ELF-1 (cell line): ENCODE measurements around the gene TTL.

Experiments used
- DNase-seq: peaks from one replicate; pipeline ENCODE4 v3.0.0-alpha.2; 2016; ENCODE audit warnings: low read depth, low spot score

Gene TTL

DNA sequence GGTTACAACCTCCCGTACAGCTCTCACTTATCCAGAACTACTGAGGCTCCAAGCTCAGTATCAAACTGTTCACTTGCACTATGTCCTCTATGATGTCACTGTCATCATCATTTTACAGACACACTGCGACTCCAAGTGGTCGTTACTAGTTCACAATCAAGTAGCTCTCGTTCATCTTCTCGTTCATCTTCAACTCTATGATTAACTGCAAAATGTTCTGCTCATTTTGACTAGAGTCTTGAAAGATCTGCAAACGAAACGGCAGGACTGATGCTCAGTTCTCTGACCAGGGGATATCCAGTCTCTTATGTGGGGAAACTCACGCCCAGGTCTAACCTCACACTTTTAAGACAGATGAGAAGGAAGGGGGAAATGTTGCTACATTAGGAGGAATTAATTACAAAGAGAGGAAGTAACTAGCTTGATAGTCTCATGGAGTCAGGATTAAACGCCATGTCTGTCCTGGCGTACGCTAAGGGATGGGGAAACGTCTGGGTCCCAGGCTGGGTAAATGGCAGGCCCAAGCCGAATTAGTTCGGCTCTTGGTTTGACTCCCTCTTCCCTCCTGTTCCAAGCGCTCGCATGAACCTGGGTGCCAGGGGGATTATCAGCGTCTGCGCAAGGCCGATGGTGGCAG, 101.7 kb downstream of the TTL start:
- DNase-seq, result no peak

DNA sequence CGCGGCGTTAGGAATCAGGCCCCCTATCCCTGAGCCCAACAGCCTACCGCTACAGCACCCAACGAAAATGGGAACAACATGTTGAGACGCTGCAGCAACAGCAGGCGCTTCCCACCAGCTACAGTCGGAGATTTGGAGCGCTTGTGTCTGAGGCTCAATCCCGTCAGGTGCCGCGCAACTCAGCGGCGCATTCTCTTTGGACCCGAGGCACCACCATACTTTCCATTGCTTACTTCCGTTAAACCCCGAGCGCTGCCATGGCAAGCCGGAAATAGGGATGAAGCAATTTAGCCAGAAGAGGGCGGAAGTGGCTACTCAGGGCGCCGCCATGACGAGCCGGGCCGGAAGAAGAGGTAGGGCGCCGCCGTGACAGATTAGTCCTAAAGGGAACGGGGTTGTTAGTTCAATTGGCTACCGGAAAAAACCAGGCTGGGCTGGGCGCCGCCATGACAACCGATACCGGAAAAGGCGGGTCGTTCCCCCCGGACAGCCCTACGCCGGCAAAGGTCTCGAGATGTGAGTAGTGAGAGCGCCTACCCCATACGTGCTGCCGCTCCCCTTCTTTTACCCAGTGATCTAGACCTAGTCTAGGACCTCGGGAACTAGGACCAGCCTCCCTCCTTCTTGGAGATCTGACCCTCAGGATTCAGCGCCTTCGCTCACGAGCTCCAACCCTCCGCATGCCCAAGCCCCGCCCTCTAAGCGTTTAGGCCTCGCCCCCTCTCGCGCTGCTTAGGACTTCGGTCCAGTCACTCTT, 102.4 kb downstream of the TTL start, which contains the start of gene CHCHD5:
Gene CHCHD5 (plus strand): TSS at position 476 of the 757 bp plus-strand sequence. CDS start 39 bp downstream, at position 515.
- DNase-seq, result peak; percentile 98

DNA sequence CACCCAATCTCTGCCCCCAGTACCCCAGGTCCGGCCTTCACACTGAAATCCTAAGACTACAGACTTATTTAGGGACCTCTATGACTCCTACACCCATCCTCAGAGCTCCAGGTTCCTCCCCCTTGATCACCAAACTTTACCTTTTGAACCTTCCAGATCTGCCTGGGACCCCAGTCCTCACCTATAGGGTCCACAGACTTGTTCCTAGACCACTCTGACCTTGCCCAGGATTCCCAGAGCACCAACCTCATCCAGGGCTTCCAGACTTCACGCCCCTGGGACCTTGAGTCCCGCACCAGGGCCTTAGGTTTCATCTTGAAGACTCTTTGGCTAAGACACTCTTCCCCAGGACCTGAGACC, 102.9 kb downstream of the TTL start:
- no peak for DNase-seq

DNA sequence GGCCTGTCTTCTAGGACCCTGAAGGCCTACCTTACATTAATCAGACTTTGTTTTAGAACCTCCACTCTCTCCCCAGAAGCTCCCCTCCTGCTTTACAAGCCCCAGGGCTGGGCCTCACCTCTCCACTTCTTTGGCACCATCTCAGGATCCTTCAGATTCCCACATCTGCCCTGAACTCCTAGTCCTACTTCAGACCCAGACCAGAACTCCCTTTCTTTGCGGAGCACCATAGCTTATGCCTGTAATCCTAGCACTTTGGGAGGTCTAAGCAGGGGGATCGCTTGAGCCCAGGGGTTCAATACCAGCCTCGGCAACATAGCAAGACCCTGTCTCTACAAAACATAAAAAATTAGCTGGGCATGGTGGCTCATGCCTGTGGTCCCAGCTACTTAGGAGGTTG, 103.4 kb downstream of the TTL start:
- no peak for DNase-seq

DNA sequence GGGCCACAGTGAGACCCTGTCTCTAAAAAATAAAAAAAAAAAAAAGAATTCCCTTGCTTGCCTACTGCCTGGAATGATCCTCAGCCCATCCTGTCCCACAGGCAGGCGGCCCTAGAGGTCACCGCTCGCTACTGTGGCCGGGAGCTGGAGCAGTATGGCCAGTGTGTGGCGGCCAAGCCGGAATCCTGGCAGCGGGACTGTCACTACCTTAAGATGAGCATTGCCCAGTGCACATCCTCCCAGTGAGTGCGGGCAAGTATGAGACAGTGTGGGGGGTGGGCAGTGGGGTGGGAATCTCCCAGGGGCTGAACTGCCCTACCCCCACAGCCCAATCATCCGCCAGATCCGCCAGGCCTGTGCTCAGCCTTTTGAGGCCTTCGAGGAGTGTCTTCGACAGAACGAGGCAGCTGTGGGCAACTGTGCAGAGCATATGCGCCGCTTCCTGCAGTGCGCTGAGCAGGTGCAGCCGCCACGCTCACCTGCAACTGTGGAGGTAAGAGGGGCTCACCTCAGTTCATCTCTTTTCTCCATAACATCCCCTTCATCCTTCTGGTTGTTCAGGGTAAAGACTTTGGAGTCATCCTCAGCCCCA, 104.0 kb downstream of the TTL start:
- no peak for DNase-seq

DNA sequence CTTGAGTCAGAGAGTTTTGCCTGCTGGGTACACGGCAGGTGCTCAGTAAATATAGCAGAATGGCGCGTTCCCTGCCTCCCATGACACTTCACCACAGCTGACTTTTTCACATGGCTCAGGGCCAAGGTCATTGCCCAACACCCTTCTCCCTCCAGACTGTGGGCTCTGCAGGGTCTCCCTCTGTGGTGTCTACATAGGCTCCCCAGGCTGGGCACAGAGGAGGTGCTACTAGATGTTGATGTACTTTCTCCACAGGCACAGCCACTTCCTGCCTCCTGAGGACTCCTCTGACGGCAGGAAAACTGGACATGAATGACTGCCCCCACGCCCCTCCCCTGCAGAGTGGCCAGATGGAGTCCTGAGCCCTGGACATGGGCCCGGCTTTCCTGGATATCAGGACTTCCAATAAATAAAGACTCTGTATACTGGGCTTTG, 106.7 kb downstream of the TTL start:
- no peak for DNase-seq
